Measurements from ENCODE around the gene DIMT1.

DIMT1 gene

DNA sequence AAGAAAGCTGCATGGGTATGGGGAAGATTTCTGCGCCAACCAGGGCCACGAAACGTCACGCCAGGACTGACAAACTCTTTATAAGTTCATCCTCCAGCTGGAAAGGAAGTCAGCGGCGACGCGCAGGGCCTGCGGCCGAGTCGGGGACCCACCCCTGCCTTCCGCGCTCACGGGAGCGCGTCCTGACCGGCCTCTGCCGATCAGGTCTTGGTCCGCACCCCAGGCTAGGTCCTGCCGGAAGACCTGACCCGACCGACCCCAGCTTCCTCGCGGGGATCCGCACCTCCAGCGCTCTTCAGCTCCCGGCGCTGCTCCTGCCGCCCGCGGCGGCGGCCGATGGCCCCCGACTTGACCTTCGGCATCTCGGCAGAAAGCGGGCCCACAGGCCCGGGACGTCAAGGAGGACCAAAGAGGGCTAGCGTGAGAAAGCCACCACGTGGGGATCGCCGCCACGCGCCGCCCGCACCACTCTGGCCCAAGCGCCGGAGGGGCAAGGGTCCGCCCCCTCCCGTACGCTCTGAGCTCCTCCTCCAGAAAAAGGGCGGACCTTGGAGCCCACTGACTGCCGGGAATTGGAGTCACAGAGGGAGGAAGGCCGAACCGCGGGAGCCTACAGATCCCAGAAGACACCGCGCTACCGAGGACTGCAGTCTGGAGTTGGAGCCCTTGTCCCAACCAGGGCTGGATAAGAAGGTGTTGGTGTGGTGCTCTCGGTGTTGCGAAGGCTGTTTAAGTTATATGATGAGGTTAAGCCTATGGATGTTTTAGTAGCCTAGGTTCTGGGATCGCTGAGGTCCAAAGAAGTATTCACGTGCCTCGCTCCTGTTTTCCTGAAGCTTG is at the start of gene DIMT1:
TSS of gene DIMT1 (minus strand) at position 495 of the 840 bp plus-strand sequence. CDS start at position 362, 133 bp downstream.
- peak; percentile 94 for DNase-seq

DNA sequence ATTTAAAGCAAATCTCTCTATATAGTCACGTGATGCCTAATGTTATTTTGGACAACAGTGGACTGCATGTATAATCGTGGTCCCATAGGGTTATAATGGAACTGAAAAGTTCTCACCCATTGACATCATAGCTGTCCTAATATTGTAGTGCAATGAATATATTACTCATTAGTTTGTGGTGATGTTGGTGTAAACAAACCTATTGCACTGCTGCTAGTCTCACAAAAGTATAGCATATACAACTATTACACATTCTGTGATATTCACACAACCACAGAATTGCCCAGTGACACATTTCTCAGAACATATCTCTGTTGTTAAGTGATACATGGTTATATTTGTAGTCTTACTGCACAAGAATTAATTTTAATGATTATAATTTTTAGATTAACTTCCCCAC is 46.6 kb upstream of the DIMT1 start:
- DNase-seq: no peak

DNA sequence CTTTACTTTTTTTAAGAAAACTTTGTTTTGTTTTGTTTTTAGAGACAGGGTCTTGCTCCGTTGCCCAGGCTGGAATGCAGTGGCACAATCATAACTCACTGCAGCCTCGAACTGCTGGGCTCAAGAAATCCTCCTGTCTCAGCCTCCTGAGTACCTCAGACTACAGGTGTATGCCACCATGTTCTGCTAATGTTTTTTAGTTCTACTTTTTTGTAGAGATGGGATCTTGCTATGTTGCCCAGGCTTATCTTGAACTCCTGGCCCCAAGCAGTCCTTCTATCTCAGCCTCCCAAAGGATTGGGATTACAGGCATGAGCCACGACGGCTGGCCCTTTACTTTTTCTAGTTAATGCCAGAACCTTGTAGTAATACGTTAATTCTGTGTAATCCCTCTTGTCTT is 44.8 kb upstream of the DIMT1 start:
- no peak for DNase-seq

DNA sequence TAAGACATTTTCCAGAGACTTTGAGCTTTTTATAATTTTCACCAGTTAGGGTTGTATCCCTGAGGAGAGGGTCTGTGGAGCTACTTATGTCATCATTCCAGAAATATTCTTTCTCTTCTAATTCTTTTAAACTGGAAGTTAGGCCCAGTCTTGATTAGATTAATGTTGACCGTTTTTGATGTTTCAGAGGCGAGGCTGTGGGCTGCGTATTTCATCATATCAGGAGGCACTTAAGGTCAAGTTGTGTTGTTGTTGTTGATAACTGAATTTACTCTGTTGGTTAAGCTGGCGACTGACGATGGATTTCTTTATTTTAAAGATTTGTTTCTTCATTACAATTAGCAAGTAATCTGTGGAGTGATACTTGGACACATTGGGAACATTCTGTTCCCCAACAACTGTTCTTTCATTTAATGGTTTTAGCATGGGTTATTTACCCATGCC is 28.9 kb upstream of the DIMT1 start:
- no peak for DNase-seq

DNA sequence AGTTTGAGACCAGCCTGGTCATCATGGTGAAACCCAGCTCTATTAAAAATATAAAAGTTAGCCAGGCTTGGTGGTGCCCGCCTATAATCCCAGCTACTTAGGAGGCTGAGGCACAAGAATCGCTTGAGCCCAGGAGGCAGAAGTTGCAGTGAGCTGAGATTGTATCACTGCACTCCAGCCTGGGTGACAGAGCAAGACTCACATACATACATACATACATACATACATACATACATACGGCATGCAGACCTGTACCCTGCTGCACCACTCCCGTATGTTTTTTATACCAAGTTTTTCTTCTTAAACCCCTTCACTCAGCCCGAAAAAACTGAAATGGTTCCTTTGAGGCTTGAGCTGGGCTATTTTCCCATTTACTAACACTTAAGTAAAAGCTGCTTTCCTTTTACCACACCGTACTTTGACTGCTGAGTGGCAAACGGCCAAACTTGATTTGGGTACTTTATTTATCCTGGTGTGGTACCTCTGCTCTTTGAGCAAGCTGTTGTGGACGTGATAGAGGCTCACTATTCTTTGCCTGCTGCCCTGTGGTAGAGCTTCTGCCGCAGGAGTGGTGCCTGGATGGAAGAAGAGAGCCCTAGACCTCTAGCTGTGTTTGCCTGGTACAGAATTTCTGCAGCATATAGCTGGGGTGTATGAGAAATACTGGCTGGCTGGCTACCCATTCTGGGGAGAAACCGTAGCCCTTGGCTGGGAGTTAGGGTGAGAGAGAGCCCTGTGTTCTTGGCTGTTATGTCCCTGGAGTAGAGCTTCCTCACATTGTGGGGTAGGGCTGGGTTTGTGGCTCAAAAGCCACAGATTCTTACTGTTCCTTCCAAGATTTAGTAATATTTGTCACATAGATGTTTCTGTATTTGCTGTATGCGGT is 28.3 kb upstream of the DIMT1 start:
- no peak for DNase-seq

DNA sequence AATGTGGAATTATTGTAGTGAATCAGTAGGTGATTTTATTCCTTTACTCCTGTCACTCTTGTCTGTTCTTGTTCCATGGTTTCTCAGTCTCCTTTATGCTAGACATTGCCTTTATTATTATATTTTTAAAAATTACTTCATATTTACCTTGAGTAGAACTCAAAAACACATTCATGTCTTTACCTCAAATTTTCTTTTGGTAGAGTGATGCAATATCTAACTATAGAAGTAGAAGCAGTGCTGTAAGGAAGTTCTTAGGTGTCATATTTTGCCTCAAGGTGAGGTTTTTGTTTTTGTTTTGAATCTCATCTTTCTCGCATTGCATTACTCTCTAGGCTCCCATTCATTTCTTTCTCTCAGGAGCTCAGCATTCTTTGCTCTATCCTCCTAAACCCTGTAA is 21.1 kb upstream of the DIMT1 start:
- no peak for DNase-seq

DNA sequence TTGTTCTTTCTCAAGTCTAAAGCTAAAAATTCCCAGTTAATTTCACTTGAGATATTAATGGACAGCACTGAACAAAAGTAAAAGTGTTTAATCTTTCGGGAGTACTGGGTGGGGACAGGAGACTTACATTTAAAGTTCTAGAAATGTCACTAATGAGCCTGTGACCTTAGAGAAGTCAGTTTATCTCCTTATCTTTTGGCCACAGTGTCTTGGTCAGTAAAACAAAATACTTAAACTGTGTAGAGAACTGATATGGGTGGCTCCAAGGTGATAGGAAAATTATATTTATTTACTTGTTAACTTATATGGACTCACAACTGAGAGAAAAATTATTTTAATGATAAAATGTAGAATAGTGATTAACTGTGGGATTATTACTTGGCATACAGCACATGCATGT is 17.7 kb upstream of the DIMT1 start:
- DNase-seq: no peak

DNA sequence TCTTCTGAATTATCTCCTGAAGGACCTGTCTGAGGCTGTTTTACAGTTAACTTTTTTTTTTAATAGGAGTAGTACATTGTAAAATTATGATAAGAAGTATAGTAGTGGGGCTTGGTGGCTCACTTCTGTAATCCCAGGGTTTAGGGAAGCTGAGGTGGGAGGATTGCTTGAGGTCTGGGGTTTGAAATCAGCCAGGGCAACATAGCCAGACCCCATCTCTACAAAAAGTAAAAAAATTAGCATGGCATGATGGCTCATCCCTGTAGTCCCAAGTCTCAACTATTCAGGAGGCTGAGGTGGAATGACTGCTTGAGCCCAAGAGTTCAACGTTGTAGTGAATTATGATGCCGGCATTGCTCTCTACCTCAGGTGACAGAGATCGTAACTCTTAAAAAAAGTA is 15.9 kb upstream of the DIMT1 start:
- no peak for DNase-seq

DNA sequence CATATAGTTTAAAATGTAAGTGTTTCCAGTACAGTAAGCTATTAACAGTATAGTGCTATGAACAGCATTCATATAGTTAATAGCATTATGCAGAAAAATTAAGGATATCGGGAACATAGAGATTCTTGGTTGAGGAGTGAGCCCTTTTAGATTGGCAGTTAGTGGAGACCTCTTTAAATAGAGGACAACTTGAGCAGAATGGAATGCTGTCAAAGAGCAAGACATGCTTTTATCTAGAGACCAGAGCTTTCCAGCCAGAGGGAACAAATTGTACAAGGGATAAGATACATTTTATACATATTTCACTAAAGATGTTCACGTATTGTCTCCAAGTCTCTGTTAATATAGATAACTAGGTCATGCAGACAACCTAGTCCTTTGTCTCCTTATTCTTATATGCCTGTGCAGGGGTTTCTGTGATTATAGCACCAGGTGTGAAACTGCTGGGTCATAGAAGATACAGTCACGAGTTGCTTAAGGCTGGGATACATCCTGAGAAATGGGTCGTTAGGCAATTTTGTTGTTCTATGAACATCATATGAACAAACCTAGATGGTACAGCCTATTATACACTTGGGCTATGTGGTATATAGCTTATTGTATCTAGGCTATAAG is 14.9 kb upstream of the DIMT1 start:
- DNase-seq: no peak

DNA sequence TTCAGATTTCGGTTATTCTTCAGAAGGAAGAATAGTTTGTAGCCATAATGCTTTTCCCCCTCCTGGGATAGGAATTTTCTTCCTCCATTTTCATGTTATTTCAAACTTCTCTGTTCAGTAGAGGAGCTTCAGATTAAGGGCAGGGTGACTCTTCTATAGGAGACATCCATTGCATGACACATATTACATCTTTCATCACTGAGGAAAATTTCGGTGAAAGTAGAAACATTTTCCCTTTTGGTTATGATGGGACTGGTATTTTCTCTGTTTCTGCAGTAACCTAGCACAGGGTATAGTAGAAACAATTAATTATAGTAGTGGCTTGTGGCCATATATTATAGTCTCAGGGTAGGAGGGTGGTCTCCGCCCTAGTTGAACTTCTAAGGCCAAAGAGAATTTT is 10.0 kb upstream of the DIMT1 start:
- no peak for DNase-seq

DNA sequence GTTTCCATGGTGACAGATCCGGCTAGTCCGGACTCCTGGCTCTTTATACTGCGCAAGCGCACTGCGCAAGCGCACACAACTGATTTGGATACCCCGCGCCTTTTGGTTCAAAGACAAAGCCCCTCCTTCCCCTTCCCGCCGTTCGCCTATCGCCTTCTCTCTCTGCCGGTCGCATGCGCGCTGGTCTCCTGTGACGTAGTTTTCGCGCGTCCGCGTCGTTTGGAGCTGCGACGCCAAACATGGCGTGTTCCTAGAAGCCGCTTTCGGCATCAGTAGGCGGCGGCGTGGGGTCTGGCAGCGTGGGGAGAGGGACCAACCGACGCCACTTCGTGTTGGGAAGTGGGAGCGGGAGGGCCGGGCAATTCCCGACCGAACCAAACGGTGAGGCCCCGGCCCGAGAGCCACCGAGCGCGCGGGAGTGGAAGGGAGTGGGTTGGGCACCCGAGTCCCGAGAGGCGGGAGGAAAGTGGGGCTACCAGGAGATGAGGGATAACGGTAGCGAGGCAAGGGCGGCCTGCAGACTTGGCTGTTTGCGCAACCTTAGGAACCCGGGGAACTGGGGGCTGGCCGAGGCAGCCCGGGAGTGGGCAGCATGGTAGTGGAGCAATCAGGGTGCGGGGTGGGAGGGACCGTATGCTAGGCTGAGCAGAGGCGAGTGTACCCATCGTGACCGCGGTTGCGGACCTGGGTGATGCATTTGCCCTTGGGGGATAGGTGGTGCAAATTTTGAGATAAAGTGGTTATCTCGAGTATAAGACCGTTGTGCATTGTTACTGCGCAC is 9.0 kb upstream of the DIMT1 start, which contains the start of gene IPO11:
TSS of gene IPO11 (plus strand) at position 215 of the 781 bp plus-strand sequence. CDS start 24,517 bp downstream, outside the sequence.
- peak; percentile 99 for DNase-seq

DNA sequence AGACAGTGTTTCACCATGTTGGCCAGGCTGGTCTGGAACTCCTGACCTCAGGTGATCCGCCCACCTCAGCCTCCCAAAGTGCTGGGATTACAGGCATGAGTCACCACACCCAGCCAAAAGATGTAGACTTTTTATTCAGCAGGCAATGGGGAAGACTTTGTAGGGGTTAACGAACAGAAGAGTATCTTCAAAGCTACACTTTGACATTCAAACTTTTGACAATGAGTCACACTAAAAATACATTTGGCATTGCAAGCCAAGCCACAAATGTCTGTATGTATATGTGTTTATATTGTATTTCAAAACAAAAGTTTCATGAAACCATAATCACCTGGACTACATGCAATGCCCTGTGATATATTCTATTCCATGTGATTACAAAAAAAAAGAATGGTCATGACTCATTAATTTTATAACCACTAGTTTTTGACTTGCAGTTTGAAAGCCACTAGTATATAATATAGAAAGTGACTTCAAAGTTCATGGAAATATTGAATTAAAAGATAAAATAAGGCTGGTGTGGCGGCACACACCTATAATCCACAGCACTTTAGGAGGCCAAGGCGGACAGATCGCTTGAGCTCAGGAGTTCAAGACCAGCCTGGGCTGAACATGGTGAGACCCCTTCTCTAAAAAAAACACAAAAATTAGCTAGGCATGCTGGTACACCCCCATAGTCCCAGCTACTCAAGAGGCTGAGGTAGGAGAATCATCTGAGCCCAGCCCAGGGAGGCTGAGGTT is 8.3 kb downstream of the DIMT1 start:
- no peak for DNase-seq

DNA sequence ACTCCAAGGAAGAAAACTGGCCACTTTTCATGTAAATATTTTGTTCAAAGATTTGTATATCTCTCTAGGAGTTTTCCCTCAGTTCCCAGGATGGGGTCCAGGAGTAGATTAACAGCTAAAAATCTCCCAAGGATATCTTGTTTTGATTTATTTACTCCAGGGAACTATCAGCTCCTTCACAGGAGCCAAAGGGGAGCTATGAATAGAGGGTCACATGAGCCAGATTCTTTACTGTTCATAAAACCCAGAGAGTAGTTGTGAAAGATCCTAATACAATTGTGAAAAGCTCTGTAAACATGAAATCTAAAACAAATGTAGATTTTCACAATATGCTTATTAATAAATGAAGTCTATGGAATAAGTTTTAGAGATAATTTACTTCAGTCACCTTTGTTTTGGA is 16.9 kb downstream of the DIMT1 start:
- DNase-seq: no peak

DNA sequence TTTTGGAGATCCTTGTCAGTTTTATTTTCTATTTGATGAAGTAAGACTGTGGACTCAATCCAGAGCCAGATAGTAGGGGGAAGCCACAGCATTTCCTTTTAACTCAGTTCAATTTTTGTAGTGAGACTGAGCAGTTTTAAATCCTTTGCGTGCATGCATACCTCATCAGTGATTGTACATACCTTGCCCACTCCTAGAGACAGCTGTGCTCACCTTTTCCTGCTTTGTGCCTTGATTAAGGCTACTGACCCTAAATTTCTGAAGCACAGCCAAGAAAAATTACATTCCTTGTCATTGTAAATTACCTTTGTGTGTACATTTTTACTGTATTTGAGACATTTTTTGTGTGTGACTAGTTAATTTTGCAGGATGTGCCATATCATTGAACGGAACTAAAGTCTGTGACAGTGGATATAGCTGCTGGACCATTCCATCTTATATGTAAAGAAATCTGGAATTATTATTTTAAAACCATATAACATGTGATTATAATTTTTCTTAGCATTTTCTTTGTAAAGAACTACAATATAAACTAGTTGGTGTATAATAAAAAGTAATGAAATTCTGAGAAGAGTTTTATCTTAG is 17.8 kb downstream of the DIMT1 start:
- no peak for DNase-seq

DNA sequence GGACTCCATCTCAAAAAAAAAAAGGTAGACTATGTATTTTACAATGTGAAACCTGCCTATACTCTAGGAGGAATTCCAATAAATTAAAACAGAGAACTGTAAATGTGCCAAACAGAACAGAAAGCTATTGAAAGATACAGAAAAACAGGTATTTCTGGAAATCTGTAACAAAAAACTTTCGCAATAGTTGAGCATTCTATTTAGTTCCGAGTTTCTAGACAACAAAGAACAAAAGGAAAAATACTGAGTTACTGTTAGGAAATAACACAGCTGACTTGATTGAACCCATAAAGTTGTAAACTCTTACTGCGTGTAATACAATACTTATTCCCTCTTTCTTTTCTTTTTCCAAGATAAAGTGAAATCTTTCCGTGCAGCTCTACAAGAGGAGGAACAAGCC is 18.6 kb downstream of the DIMT1 start:
- no peak for DNase-seq

DNA sequence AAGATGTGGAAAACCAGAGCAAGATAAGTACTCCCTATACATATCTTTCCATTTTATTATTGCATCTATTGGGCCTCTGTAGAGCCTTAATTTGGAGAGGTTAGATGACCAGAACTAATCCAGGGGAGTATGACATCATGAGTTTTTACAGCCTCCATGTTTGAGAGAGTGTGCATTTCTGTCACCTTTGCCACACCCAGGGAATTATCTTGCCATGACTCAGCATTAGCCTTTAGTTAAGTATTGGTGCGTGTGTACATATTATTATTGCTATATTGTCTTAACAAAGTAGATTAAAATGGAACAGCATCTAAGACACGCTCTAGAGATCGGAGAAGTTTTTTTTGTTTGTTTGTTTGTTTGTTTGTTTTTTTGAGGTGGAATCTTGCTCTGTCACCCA is 27.6 kb downstream of the DIMT1 start:
- no peak for DNase-seq

DNA sequence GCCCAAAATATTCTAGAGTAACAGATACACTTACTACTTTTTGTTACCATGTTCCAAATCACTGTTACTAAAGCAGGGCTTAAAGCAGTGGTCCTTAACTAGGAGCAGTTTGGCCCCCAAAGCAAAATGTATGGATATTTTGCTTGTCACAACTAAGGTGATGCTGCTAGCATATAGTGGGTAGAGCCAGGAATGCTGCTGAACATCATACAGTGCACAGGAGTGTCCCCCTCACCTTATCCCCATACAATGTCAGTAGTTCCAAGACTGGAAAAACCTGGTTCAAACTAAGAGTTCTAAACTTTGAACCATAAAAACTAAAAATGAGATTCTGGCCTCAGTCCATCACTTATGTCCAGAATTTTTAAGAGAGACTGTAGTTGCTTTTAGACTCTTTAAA is 28.1 kb downstream of the DIMT1 start:
- no peak for DNase-seq

DNA sequence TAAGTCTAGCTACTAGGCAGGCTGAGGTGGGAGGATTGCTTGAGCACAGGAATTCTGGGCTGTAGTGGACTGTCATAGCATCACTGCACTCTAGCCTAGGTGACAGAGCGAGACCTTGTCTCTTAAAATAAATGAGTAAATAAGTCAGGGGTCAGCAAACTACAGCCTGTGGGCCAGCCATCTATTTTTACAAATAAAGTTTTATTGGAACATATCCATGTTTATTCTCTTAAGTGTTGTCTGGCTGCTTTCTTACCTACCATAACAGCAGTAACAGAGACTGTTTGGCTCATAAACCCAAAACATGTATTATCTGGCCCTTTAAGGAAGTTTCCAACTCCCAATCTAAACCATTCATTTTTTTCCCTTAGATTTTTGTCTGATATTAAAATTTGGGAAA is 29.6 kb downstream of the DIMT1 start:
- DNase-seq: no peak

DNA sequence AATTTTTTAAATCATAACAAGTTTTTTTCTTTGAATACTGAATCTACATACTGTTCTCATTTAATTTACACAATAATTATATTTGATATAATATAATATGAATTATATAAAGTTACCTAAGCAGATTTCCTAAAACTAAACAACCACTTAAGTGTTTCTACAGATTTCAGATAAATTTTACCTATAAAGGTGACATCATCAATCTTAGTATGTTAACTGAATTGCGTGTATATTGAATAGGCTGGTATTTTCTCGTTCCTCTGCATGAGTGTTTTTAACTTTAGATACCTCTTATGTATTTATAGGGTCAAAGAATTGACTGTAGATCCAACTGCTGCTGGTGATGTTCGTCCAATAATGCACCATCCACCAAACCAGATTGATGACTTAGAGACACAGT is 30.3 kb downstream of the DIMT1 start:
- no peak for DNase-seq

DNA sequence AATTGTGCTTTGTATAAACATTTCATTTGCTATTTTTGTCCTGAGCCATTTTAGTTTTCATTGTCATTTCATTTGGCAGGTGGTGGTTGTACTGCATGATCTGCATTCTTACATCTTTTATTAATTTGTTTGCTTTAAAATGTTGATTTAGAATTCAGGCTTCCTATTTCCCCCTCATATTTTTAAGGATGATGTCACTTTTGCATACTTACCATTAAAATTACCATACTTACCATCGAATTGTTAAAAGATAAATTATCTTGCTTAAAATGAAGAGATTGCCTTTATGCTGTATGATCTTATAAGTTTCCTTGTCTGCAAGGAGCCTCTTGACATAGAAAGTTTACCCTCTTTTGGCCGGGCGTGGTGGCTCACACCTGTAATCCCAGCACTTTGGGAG is 31.1 kb downstream of the DIMT1 start:
- no peak for DNase-seq

DNA sequence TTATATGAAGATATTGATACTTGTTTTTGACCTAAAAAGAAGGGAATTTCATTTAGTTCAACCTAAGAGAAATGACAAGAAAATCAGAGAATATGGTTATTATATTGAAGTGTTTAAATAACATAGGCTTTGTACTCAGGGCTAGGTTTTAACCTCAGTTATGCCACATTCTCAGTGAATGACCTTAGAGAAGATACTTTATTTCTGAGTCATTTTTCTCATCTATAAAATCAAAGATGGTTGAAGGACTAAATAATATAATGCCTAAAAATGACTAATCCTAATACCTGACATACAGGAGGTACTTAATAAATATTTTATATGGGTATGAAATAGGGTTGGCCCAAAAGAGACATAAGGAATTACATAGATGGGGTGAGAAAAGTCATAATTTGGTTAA is 32.3 kb downstream of the DIMT1 start:
- no peak for DNase-seq

DNA sequence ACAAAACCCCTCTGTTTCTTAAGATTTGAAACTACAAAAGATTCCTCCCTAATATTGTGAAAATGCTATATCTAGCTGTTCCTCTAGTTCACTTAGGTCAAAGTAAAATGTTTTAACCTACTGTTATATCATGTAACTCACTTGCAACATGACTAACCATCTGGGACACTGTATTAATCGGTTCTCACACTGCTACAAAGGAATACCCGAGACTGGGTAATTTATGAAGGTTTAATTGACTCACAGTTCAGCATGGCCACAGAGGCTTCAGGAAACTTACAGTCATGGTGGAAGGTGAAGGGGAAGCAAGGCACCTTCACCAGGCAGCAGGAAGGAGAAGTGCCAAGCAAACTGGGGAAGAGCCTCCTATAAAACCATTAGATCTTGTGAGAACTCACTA is 34.7 kb downstream of the DIMT1 start:
- no peak for DNase-seq

All from CD4-positive, alpha-beta T cell treated with Interleukin-10 for 1 hour (primary cell).